ENCODE results near the gene CFAP74.
A peak's percentile ranks its signal among the peaks of the same experiment; 100 is the strongest.

CFAP74 gene

GRCh38 chr1:1922702-1922955 is 81.0 kb downstream of the CFAP74 start:
- TF ChIP-seq, protein P1, sequence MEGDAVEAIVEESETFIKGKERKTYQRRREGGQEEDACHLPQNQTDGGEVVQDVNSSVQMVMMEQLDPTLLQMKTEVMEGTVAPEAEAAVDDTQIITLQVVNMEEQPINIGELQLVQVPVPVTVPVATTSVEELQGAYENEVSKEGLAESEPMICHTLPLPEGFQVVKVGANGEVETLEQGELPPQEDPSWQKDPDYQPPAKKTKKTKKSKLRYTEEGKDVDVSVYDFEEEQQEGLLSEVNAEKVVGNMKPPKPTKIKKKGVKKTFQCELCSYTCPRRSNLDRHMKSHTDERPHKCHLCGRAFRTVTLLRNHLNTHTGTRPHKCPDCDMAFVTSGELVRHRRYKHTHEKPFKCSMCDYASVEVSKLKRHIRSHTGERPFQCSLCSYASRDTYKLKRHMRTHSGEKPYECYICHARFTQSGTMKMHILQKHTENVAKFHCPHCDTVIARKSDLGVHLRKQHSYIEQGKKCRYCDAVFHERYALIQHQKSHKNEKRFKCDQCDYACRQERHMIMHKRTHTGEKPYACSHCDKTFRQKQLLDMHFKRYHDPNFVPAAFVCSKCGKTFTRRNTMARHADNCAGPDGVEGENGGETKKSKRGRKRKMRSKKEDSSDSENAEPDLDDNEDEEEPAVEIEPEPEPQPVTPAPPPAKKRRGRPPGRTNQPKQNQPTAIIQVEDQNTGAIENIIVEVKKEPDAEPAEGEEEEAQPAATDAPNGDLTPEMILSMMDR (IDR thresholded peaks at IDR 0.05; ENCODE audit: control insufficient read depth, insufficient read depth, low read depth, low read length, missing control alignments): no peak
- no peak overlapping the region for H3K4me3 ChIP-seq (ENCODE audit: control insufficient read depth, low read depth, low read length)
- no peak for DNase-seq (ENCODE audit: low read depth)

- TF ChIP-seq, protein P1 (IDR thresholded peaks at IDR 0.05; ENCODE audit: control insufficient read depth, insufficient read depth, low read depth, low read length, missing control alignments): no peak
- no peak overlapping the region for H3K4me3 ChIP-seq (ENCODE audit: control insufficient read depth, low read depth, low read length)
- no peak for DNase-seq (ENCODE audit: low read depth)
Observed at GRCh38 chr1:1921901-1922701, 81.5 kb downstream of the CFAP74 start.

GRCh38 chr1:1921459-1921862 is 82.1 kb downstream of the CFAP74 start:
- TF ChIP-seq, protein P1 (IDR thresholded peaks at IDR 0.05; ENCODE audit: control insufficient read depth, insufficient read depth, low read depth, low read length, missing control alignments): no peak
- no peak for DNase-seq (ENCODE audit: low read depth)
- H3K4me3 ChIP-seq (ENCODE audit: control insufficient read depth, low read depth, low read length): no peak overlapping the region

DNA sequence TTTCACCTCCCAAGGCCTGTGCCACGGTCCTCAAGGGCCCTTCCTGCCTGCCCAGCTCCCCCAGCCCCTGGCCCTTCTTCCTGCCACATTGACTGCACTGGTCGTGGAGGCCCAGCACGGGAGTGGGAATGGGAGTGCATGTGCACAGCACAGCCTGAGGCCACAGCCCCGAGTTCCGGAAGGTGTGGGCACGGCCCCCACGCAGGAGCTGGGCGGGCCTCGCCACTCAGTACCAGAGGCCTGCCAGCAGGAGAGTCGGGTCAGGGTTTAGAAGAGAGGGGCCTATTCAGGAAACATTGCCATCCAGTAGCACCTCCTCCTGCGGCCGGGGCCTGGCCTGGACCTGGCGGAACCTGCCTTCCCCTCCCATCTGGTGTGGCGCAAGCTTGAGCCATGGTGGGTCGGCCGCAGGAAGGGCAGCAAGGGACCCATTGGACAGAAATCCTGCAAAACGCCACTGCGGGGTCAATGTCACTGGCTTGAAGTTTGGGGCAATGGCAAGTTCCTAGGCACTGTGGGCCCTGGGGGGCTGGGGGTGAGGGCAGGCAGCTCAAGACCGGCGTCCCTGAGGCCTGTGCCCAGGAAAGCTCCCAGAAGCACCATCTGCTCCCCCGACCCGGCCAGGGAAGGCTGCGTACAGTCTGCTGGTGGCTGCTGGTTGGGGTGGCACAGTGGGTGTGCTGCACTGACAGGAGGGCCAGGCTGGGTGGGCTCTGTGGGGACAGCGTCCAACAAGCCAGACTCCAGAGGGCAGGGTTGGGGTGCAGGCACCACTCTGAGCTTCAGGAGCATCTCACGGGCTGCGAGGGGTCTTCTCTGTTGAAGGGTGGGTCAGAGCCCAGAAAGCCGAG is 82.8 kb downstream of the CFAP74 start:
- TF ChIP-seq, protein P1 (IDR thresholded peaks at IDR 0.05; ENCODE audit: control insufficient read depth, insufficient read depth, low read depth, low read length, missing control alignments): no peak
- DNase-seq (ENCODE audit: low read depth): no peak
- H3K4me3 ChIP-seq (ENCODE audit: control insufficient read depth, low read depth, low read length): no peak overlapping the region

GRCh38 chr1:1920057-1920607 is 83.5 kb downstream of the CFAP74 start:
- TF ChIP-seq, protein P1 (IDR thresholded peaks at IDR 0.05; ENCODE audit: control insufficient read depth, insufficient read depth, low read depth, low read length, missing control alignments): no peak
- H3K4me3 ChIP-seq (ENCODE audit: control insufficient read depth, low read depth, low read length): no peak overlapping the region
- DNase-seq (ENCODE audit: low read depth): no peak

GRCh38 chr1:1919304-1920056 is 84.1 kb downstream of the CFAP74 start:
- peak overlapping the region; percentile 12 for H3K4me3 ChIP-seq (ENCODE audit: control insufficient read depth, low read depth, low read length)
- TF ChIP-seq, protein P1 (IDR thresholded peaks at IDR 0.05; ENCODE audit: control insufficient read depth, insufficient read depth, low read depth, low read length, missing control alignments): no peak
- peak; percentile 44 for DNase-seq (ENCODE audit: low read depth)
